ENCODE data around the gene FAM83C. TPM values are rescaled to one million over a fixed set of nuclear protein-coding genes. Genes with fewer than 3 reads are reported as not detected.

The FAM83C gene
- polyA plus RNA-seq, 1 of the 3 experiments (the other 2 are of a cell fraction): not detected

GRCh38 chr20:35254448-35254999 lies 37.7 kb downstream of the FAM83C start:
- TF ChIP-seq FOXJ3 (CRISPR knock-in tag; IDR thresholded peaks at IDR 0.05) (no peak), TAF1 (IDR thresholded peaks at IDR 0.05; ENCODE audit: borderline replicate concordance, low read depth, low read length) (no peak), IRF3 (IDR thresholded peaks at IDR 0.05; ENCODE audit: low read depth, low read length) (no peak), CHD2 (IDR thresholded peaks at IDR 0.05; ENCODE audit: low read length, partially characterized antibody) (no peak), SMC3 (IDR thresholded peaks at IDR 0.05; ENCODE audit: low read depth, low read length) (no peak), RCOR1 (IDR thresholded peaks at IDR 0.05; ENCODE audit: low read length) (no peak), NFIC (IDR thresholded peaks at IDR 0.05; ENCODE audit: borderline replicate concordance) (no peak), FOXM1 (IDR thresholded peaks at IDR 0.05; ENCODE audit: low read depth) (no peak), ELF1 (IDR thresholded peaks at IDR 0.05) (no peak), TEAD4 (IDR thresholded peaks at IDR 0.05; ENCODE audit: borderline replicate concordance, insufficient read depth) (no peak)
- TF ChIP-seq, protein P1, sequence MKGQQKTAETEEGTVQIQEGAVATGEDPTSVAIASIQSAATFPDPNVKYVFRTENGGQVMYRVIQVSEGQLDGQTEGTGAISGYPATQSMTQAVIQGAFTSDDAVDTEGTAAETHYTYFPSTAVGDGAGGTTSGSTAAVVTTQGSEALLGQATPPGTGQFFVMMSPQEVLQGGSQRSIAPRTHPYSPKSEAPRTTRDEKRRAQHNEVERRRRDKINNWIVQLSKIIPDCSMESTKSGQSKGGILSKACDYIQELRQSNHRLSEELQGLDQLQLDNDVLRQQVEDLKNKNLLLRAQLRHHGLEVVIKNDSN (IDR thresholded peaks at IDR 0.05; ENCODE audit: borderline replicate concordance, low read depth): no peak
- TF ChIP-seq, protein P2, sequence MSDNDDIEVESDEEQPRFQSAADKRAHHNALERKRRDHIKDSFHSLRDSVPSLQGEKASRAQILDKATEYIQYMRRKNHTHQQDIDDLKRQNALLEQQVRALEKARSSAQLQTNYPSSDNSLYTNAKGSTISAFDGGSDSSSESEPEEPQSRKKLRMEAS (IDR thresholded peaks at IDR 0.05; ENCODE audit: low read depth): no peak
- Histone ChIP-seq H3K79me2 (ENCODE audit: insufficient read depth) (no peaks in the 10 kb centered on the region), H3K4me3 (ENCODE audit: low read depth in 2 of 2, low read length in 1 of 2) (no peak overlapping the region), H3F3A (replicated peaks; ENCODE audit: insufficient read depth) (peaks cover 19% of the 10 kb centered on the region), H3K9ac (no peak overlapping the region), H3K4me2 (no peak overlapping the region), H2AFZ (ENCODE audit: low read depth) (no peak overlapping the region), H4K20me1 (ENCODE audit: insufficient read depth) (no peaks in the 10 kb centered on the region), H3K4me1 (ENCODE audit: control insufficient read depth in 1 of 2, insufficient read depth in 2 of 2, low read depth in 1 of 2, low read length in 1 of 2) (peaks cover 4 to 10% of the 10 kb centered on the region in 2 experiments; a peak in 2 of 4 replicates), H3K36me3 (replicated peaks in 1 of 2; ENCODE audit: control insufficient read depth in 1 of 2, insufficient read depth in 2 of 2, low read length in 1 of 2) (no peaks in the 10 kb centered on the region), H3K27ac (ENCODE audit: low read depth in 2 of 2, low read length in 1 of 2) (no peak overlapping the region), H3K9me3 (no peaks in the 10 kb centered on the region), H3K9me2 (no peaks in the 10 kb centered on the region), H3K27me3 (ENCODE audit: insufficient read depth) (no peaks in the 10 kb centered on the region)
- ChIA-PET CTCF (interaction anchor here (1.1 to 5.2 kb wide), 2 partner anchors 14 to 46 kb away, joined by 3 to 19 read pairs; no protein-coding TSS in a partner anchor), POLR2A (no interaction called here)
- 93% methylated on average over 10 of the region's 12 CpGs for WGBS (ENCODE audit: low lambda C conversion rate)
- DNase-seq: no peak

DNA sequence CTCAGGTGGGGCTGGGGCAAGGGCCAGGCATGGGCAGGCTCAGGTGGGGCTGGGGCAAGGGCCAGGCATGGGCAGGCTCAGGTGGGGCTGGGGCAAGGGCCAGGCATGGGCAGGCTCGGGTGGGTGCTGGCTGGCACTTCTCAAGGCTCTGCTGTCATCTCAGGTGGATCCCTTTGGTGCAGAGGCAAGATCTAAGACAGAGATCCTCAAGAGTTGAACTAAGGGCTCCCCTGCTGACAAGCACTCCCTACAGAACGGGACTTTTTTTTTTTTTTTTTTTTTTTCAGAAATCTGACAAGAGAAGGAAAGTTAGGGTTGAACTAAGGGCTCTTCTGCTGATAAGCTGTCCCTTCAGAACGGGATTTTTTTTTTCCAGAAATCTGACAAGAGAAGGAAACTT lies 39.2 kb downstream of the FAM83C start:
- H3K4me2 ChIP-seq: no peak overlapping the region
- H3K9me2 ChIP-seq: no peaks in the 10 kb centered on the region
- peaks cover 12% of the 10 kb centered on the region for H3F3A ChIP-seq (replicated peaks; ENCODE audit: insufficient read depth)
- no peaks in the 10 kb centered on the region for H3K9me3 ChIP-seq
- CTCF ChIA-PET: interaction anchor here (0.6 to 5.2 kb wide), 3 partner anchors 16 to 155 kb away, joined by 3 to 19 read pairs (median 3); no protein-coding TSS in a partner anchor
- H3K27me3 ChIP-seq (ENCODE audit: insufficient read depth): no peaks in the 10 kb centered on the region
- no peaks in the 10 kb centered on the region for H4K20me1 ChIP-seq (ENCODE audit: insufficient read depth)
- no peaks in the 10 kb centered on the region for H3K36me3 ChIP-seq (replicated peaks in 1 of 2; ENCODE audit: control insufficient read depth in 1 of 2, insufficient read depth in 2 of 2, low read length in 1 of 2)
- WGBS (ENCODE audit: low lambda C conversion rate): 77% methylated on average over 3 of the region's 3 CpGs
- POLR2A ChIA-PET: no interaction called here
- H3K4me1 ChIP-seq (ENCODE audit: control insufficient read depth in 1 of 2, insufficient read depth in 2 of 2, low read depth in 1 of 2, low read length in 1 of 2): peaks cover 4 to 9% of the 10 kb centered on the region in 2 experiments; a peak in 2 of 4 replicates
- H2AFZ ChIP-seq (ENCODE audit: low read depth): no peak overlapping the region
- DNase-seq: no peak
- no peak overlapping the region for H3K4me3 ChIP-seq (ENCODE audit: low read depth in 2 of 2, low read length in 1 of 2)
- no peaks in the 10 kb centered on the region for H3K79me2 ChIP-seq (ENCODE audit: insufficient read depth)
- no peak overlapping the region for H3K27ac ChIP-seq (ENCODE audit: low read depth in 2 of 2, low read length in 1 of 2)
- H3K9ac ChIP-seq: no peak overlapping the region
- TF ChIP-seq CTCF (IDR thresholded peaks at IDR 0.05) (no peak), RXRA (IDR thresholded peaks at IDR 0.05; ENCODE audit: borderline replicate concordance, low read depth) (no peak), SIN3A (IDR thresholded peaks at IDR 0.05; ENCODE audit: borderline replicate concordance, low read depth, low read length) (no peak), RCOR1 (IDR thresholded peaks at IDR 0.05; ENCODE audit: low read length) (no peak), CHD2 (IDR thresholded peaks at IDR 0.05; ENCODE audit: low read length, partially characterized antibody) (no peak), PBX3 (IDR thresholded peaks at IDR 0.05) (no peak), RAD21 (IDR thresholded peaks at IDR 0.05; ENCODE audit: low read length) (no peak)
- TF ChIP-seq, protein P1 (IDR thresholded peaks at IDR 0.05; ENCODE audit: borderline replicate concordance, low read depth): no peak
- TF ChIP-seq, protein P2 (IDR thresholded peaks at IDR 0.05; ENCODE audit: low read depth): no peak
- TF ChIP-seq, protein P3, sequence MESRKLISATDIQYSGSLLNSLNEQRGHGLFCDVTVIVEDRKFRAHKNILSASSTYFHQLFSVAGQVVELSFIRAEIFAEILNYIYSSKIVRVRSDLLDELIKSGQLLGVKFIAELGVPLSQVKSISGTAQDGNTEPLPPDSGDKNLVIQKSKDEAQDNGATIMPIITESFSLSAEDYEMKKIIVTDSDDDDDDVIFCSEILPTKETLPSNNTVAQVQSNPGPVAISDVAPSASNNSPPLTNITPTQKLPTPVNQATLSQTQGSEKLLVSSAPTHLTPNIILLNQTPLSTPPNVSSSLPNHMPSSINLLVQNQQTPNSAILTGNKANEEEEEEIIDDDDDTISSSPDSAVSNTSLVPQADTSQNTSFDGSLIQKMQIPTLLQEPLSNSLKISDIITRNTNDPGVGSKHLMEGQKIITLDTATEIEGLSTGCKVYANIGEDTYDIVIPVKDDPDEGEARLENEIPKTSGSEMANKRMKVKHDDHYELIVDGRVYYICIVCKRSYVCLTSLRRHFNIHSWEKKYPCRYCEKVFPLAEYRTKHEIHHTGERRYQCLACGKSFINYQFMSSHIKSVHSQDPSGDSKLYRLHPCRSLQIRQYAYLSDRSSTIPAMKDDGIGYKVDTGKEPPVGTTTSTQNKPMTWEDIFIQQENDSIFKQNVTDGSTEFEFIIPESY (IDR thresholded peaks at IDR 0.05; ENCODE audit: borderline replicate concordance, low read depth): no peak

All from SK-N-SH (cell line).